ENCODE measurements around the gene RIN1.

GRCh38 chr11:66327171-66328030 lies 8.8 kb downstream of the RIN1 start:
- no peak for TF ChIP-seq CTCF (IDR thresholded peaks at IDR 0.05)
- no peak for TF ChIP-seq POLR2AphosphoS5 (IDR thresholded peaks at IDR 0.05)

Data from prostate gland (tissue), 2 donors.